Measurements from ENCODE around the gene RPL23.

- TF ChIP-seq EZH2 (IDR thresholded peaks at IDR 0.05; ENCODE audit: insufficient read depth, poor library complexity, severe bottlenecking) (no peak), EZH2phosphoT487 (IDR thresholded peaks at IDR 0.05; ENCODE audit: insufficient read depth, low read depth) (no peak)
Measured at GRCh38 chr17:38892083-38892482, 38.6 kb upstream of the RPL23 start.

All from GM23248 (cell line).